Measurements from ENCODE around the gene C10orf67.
"Not testable (repeated sequence)": the region's sequence is repeated elsewhere in the genome, so short reads cannot be mapped to it uniquely, and the experiment has no call there.

The C10orf67 gene

GRCh38 chr10:23344241-23344841, at the start of gene C10orf67:
C10orf67 (minus strand) TSS chr10:23344797; CDS start chr10:23344774, 23 bp downstream.
- DNase-seq, result no peak

DNA sequence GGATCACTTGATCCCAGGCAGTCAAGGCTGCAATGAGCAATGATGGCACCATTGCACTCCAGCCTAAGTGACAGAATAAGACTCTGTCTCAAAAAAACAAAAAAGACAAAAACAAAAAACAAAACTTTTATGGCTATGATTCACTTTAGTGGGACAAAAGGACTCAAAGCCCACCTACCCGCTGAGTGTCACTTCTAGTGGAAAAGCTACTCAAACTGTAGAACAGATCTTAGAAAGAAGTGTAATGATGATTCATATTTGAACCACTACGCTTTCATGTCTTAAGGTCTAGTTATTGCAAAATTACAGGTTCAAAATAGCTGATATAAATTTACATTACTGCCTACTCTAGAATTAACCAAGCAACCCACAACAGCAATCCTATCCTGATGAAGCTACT, 47.2 kb upstream of the C10orf67 start:
- no peak for DNase-seq

GRCh38 chr10:23390809-23391208, 46.2 kb upstream of the C10orf67 start:
- no peak for DNase-seq

- not testable (repeated sequence) for DNase-seq
These were observed 45.8 kb upstream of the C10orf67 start for GRCh38 chr10:23390408-23390807.

GRCh38 chr10:23387516-23387915, 42.9 kb upstream of the C10orf67 start:
- not testable (repeated sequence) for DNase-seq

DNA sequence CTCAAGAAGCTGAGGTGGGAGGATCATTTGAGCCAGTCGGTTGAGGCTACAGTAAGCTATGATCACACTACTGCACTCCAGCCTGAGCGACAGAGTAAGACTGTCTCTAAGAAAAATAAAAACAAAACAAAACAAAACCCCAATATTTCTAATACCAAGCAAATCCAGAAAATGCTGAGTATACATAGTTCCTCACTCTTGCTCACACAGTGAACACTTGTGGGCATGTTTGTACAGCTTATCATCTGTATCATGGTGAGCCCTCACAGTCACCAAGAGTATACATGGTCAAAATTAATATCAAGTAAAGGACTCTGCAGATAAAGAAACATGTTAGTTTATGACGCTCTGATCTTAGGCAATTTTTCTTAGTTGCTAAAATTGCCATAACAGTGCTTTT, 41.5 kb upstream of the C10orf67 start:
- DNase-seq, result no peak

DNA sequence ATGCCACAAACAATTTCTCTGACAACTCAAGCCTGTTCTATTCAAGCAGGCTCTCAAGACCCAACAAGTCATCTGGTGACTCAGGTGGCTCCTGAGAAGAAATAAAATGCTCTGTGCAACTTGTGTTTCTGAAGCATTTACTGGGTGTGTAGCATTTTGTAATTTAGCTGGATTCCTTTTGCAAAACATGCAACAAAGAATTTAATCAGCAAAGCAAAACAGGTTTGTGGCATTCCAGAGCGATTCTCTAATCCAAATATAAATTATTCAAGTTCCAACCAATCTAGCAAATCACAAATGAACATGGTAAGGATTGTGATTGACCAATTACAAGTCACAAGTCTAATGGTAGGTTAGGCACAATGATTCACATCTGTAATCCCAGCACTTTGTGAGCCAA, 39.8 kb upstream of the C10orf67 start:
- no peak for DNase-seq

- no peak for DNase-seq
These were observed 39.0 kb upstream of the C10orf67 start for GRCh38 chr10:23383637-23384036.

GRCh38 chr10:23381298-23382040, 36.9 kb upstream of the C10orf67 start:
- no peak for DNase-seq

DNA sequence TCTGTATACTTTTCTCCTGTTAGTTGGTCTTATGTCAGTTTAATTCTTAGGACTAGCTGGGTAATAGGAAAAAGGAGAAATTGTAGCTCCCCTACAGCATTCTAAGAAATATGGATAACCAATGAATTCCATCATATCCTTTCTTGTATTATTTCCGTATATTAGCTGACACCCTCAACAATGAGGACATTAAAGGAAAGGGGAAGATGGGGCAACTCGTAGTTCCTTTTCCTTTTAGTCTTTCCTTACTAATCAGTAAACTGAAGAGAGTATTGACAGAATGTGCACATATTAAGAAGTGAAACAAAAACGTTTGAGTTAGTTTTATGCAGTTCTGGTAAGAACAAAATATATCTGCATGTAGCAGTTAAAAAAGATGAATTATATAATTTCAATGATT, 35.1 kb upstream of the C10orf67 start:
- DNase-seq, result no peak

DNA sequence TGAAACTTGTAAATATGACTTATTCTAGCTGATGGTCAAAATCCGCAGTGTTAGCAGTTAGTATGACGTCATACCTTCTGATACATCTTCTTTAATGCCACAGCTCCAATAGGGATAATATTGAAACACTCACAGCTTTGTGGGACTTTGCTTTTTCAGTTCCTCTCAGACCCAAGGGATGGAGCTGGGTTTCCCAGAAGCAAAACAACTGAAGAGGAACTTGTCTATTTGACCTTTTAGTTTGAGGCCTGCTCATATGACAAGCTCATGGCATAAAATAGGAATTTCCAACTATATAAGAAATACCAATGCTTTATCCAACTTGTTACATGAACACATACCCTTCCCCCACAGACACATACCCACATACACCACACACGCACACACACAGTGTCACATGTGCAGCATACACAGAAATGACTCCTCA, 31.6 kb upstream of the C10orf67 start:
- no peak for DNase-seq

- DNase-seq, result no peak
These were observed 30.8 kb upstream of the C10orf67 start for GRCh38 chr10:23375366-23375765.

DNA sequence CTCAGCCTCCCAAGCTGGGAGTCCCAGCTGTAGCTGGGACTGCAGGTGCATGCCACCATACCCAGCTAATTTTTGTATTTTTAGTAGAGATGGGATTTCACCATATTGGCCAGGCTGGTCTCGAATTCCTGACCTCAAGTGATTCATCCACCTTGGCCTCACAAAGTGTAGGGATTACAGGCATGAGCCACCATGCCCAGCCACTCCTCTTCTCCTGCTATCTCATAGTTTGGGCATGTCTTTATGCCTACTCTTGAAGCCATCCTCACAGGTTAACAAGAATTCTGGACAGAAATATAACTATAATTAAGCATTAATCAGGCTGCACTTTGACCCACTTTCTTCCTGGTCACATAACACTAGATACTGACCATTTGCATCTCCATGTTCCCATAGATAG, 28.6 kb upstream of the C10orf67 start:
- DNase-seq, result no peak

- DNase-seq, result no peak
These were observed 26.5 kb upstream of the C10orf67 start for GRCh38 chr10:23371073-23371472.

DNA sequence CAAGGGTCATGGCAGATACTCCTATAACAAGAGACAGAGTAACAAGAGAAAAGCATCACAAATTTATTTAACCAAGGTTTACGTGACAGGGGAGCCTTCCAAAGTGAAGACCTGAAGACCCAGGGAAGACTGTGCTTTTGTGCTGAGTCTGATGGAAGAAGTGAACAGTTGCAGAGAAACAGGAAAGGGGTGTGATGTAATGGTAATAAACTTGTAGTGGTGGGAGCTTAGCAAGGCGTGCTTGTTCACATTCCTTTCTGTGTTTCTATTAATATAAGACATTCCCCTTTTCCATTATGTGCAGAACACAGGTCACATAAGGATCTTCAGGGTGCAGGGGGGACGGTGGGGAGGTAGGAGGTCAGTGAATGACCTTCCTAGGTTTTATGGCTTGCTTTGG, 25.5 kb upstream of the C10orf67 start:
- no peak for DNase-seq

- DNase-seq, result no peak
These were observed 24.4 kb upstream of the C10orf67 start for GRCh38 chr10:23368816-23369640.

- DNase-seq, result no peak
These were observed 23.4 kb upstream of the C10orf67 start for GRCh38 chr10:23367896-23368595.

DNA sequence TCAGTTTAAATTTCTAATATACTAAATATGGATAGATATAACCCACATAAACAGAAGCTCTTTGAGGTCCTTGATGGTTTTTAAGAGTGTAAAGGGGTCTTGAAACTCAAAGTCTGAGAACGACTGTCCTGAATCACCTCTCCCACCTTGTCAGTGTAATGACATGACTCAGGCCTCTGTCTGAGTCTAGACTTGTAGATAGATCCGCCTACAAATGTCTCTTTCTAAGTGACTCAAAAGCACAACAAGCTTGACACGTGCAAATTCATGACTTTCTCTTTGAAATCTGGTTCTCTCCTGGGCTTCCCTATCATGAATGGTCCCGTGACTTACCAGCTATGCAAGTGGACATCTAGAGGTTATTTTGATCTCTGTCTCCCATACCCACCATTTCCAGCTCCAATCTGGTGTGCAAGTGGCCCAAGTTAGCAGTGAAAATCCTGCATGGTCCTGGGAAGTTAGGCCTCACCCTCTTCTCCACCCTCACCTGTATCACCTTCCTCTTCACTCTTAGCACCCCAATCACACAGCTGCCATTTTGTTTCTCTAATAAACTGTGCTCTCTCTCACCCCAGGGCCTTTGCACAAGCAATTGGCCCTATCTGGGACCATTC, 20.9 kb upstream of the C10orf67 start:
- not testable (repeated sequence) for DNase-seq

GRCh38 chr10:23364378-23364777, 19.8 kb upstream of the C10orf67 start:
- DNase-seq, result no peak

GRCh38 chr10:23363793-23364135, 19.2 kb upstream of the C10orf67 start:
- DNase-seq, result no peak

DNA sequence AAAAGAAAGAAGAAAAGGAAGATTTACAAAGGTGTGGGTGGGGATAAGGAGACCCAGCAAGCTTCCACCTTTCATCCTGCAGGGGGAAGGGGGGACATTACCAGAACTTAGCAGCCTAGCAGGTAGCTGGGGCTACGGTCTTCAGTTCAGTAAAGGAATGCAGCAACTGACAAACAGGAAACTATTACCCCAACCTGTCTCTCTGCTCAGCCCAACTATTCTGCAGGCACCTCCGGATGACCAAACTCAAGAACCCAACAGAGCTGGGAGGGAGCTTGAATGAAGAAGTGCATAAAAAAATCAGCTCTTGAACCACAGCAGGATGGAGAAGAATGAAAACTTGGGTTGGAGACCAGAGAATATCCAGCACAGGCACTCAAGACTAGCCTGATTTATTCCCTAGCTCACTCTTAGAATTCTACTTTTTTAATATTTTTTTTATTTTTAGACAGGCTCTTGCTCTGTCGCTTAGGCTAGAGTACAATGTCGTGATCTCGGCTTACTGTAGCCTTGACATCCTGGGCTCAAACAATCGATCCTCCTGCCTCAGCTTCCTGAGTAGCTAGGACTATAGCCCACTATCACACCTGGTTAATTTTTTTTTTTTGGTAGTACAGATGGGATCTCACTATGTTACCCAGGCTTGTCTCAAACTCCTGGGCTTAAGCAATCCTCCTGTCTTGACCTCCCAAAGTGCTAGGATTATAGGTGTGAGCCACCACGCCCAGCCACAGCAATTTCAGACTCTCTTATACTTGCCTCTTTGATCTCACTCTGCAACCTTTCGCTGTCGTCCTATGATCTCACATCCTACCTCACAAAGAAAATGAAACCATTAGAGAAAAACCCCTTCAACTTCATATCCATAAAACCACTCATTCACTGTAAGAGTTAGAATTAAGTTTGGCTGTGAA, 18.5 kb upstream of the C10orf67 start:
- no peak for DNase-seq
